Measurements from ENCODE around the gene TBC1D16.

DNA sequence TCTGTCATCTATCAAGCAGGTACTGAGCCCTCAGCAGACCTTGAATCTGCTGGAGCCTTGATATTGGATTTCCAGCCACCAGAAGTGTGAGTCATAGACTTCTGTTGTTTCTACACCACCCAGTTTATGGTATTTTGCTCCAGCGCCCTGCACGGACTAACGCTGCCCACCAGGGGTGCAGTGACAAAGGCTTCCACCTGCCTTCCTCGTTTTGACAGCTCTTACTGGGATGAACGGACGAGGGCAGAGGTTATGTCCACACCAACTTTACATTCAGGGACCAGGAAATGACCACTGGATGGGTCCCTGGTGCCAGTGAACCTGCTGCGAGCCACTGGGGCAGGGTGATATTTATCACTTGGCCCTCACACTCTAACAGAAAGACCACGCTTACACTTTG is 129.8 kb downstream of the TBC1D16 start:
- TF ChIP-seq, protein P1, sequence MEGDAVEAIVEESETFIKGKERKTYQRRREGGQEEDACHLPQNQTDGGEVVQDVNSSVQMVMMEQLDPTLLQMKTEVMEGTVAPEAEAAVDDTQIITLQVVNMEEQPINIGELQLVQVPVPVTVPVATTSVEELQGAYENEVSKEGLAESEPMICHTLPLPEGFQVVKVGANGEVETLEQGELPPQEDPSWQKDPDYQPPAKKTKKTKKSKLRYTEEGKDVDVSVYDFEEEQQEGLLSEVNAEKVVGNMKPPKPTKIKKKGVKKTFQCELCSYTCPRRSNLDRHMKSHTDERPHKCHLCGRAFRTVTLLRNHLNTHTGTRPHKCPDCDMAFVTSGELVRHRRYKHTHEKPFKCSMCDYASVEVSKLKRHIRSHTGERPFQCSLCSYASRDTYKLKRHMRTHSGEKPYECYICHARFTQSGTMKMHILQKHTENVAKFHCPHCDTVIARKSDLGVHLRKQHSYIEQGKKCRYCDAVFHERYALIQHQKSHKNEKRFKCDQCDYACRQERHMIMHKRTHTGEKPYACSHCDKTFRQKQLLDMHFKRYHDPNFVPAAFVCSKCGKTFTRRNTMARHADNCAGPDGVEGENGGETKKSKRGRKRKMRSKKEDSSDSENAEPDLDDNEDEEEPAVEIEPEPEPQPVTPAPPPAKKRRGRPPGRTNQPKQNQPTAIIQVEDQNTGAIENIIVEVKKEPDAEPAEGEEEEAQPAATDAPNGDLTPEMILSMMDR (IDR thresholded peaks at IDR 0.05; ENCODE audit: borderline replicate concordance, extremely low read depth, low read length, poor library complexity, severe bottlenecking) = peak; percentile 48
- TF ChIP-seq EZH2 (IDR thresholded peaks at IDR 0.05; ENCODE audit: borderline replicate concordance, low read depth, low read length, severe bottlenecking) = no peak
